ENCODE results near the gene KLHDC2. TPM values are rescaled to one million over a fixed set of nuclear protein-coding genes. Genes with fewer than 3 reads are reported as not detected.

The KLHDC2 gene
- total RNA-seq, 1 experiment from 2014 or later = 32.4 TPM

- Mint-ChIP-seq H3K27me3 (ENCODE audit: insufficient read depth, unreplicated experiment) (no peaks in the 10 kb centered on the region), H3K27ac (ENCODE audit: low read depth, unreplicated experiment) (no peak overlapping the region), H3K36me3 (ENCODE audit: insufficient read depth, unreplicated experiment) (peaks cover 93% of the 10 kb centered on the region), H3K9me3 (ENCODE audit: unreplicated experiment) (peaks cover 7% of the 10 kb centered on the region), H3K4me1 (ENCODE audit: insufficient read depth, unreplicated experiment) (no peaks in the 10 kb centered on the region), H3K4me3 (ENCODE audit: unreplicated experiment) (no peak overlapping the region)
- POLR2A ChIA-PET = interaction anchor here (0.6 to 1.4 kb wide), 2 partner anchors 11 to 45 kb away, joined by 3 read pairs; no protein-coding TSS in a partner anchor
- BruUV-seq (replicated peaks) = no TSS peak
- CTCF ChIA-PET = no interaction called here
- TF ChIP-seq CTCF (IDR thresholded peaks at IDR 0.05; ENCODE audit: unreplicated experiment) = no peak
- intact Hi-C loops (cut with micrococcal nuclease) = no loop called here
- no peak for DNase-seq (ENCODE audit: unreplicated experiment)
These were observed 48.9 kb downstream of the KLHDC2 start for GRCh38 chr14:49816844-49817243.

DNA sequence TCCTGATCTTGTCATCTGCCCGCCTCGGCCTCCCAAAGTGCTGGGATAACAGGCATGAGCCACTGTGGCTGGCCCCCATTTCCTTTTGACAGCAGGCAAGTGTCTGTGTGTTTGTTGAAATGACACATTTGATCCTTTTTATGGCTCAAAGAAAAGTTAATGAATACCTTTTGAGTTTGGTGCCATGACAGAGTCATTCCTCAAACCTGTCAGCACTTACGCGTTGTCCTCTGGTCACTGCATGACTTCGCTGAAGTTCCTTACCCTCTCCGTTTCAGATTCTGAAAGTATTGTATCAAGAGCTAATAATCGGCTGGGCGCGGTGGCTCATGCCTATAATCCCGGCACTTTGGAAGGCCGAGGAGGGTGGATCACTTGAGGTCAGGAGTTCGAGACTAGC is 52.2 kb downstream of the KLHDC2 start:
- ChIA-PET CTCF (interaction anchor here (0.8 to 1.0 kb wide), 2 partner anchors 8 to 11 kb away, joined by 3 to 4 read pairs; no protein-coding TSS in a partner anchor), POLR2A (no interaction called here)
- H3K27me3 Mint-ChIP-seq (ENCODE audit: insufficient read depth, unreplicated experiment) = no peaks in the 10 kb centered on the region

GRCh38 chr14:49828640-49829039 is 60.7 kb downstream of the KLHDC2 start:
- Mint-ChIP-seq H3K27me3 (ENCODE audit: insufficient read depth, unreplicated experiment) (no peaks in the 10 kb centered on the region), H3K4me1 (ENCODE audit: insufficient read depth, unreplicated experiment) (no peaks in the 10 kb centered on the region), H3K9me3 (ENCODE audit: unreplicated experiment) (no peaks in the 10 kb centered on the region), H3K27ac (ENCODE audit: low read depth, unreplicated experiment) (no peak overlapping the region), H3K4me3 (ENCODE audit: unreplicated experiment) (no peak overlapping the region), H3K36me3 (ENCODE audit: insufficient read depth, unreplicated experiment) (peaks cover 96% of the 10 kb centered on the region)
- POLR2A ChIA-PET = no interaction called here
- TF ChIP-seq CTCF (IDR thresholded peaks at IDR 0.05; ENCODE audit: unreplicated experiment) = no peak
- DNase-seq (ENCODE audit: unreplicated experiment) = no peak
- intact Hi-C loops (cut with micrococcal nuclease) = no loop called here
- no TSS peak for BruUV-seq (replicated peaks)
- CTCF ChIA-PET = interaction anchor here (1.1 to 3.8 kb wide), 5 partner anchors 8 to 194 kb away, joined by 3 to 19 read pairs (median 5); partner anchors contain the start of gene NEMF

More for the DNA sequence above, 52.2 kb downstream of the KLHDC2 start:
- no peak for TF ChIP-seq CTCF (IDR thresholded peaks at IDR 0.05; ENCODE audit: unreplicated experiment)
- Mint-ChIP-seq H3K4me1 (ENCODE audit: insufficient read depth, unreplicated experiment) (no peaks in the 10 kb centered on the region), H3K27ac (ENCODE audit: low read depth, unreplicated experiment) (no peak overlapping the region), H3K9me3 (ENCODE audit: unreplicated experiment) (peaks cover 7% of the 10 kb centered on the region), H3K36me3 (ENCODE audit: insufficient read depth, unreplicated experiment) (peaks cover 93% of the 10 kb centered on the region), H3K4me3 (ENCODE audit: unreplicated experiment) (no peak overlapping the region)
- DNase-seq (ENCODE audit: unreplicated experiment) = no peak
- intact Hi-C loops (cut with micrococcal nuclease) = no loop called here
- BruUV-seq (replicated peaks) = no TSS peak

Other genes starting within 250 kb of the KLHDC2 start
- 1,499 and 1,837 TPM in 2 replicates for gene RPS29, start 181.8 kb upstream of the KLHDC2 start, total RNA-seq (2022)
- gene LRR1, start 169.2 kb upstream of the KLHDC2 start, total RNA-seq (2022) = 17.0 and 19.8 TPM in 2 replicates
- 257 and 299 TPM in 2 replicates for gene RPL36AL, start 147.5 kb upstream of the KLHDC2 start, total RNA-seq (2022)
- 43.8 and 44.3 TPM in 2 replicates for gene MGAT2, start 147.4 kb upstream of the KLHDC2 start, total RNA-seq (2022)
- 6.8 and 9.9 TPM in 2 replicates for gene DNAAF2, start 132.9 kb upstream of the KLHDC2 start, total RNA-seq (2022)
- gene POLE2, start 79.9 kb upstream of the KLHDC2 start, total RNA-seq (2022) = 1.9 and 3.8 TPM in 2 replicates
- gene KLHDC1, start 75.0 kb upstream of the KLHDC2 start, total RNA-seq (2022) = 0.35 and 0.52 TPM in 2 replicates
- 55.0 and 57.7 TPM in 2 replicates for gene NEMF, start 84.6 kb downstream of the KLHDC2 start, total RNA-seq (2022)
- gene ARF6, start 124.9 kb downstream of the KLHDC2 start, total RNA-seq (2022) = 111 and 112 TPM in 2 replicates